PC-9 (cell line): Measurements from ENCODE around the gene OSMR. TPM values are rescaled to one million over a fixed set of nuclear protein-coding genes. Genes with fewer than 3 reads are reported as not detected.

Experiments
- BruUV-seq: library from RNA; stranded (reverse); fragments of 400-500 nt; replicated peaks from 2 replicates; lab custom pipeline; 2021; lab: Mats Ljungman, UMichigan
- CTCF ChIA-PET: fragments of 300-600 bp; sonication (Branson Sonifier 250); formaldehyde crosslinking; loops from one replicate; lab custom pipeline; 2022; ENCODE audit warnings: antibody characterized with exemption; lab: Charles Lee
- POLR2A ChIA-PET: fragments of 300-600 bp; sonication (Branson Sonifier 250); formaldehyde crosslinking; loops from one replicate; lab custom pipeline; 2022; ENCODE audit warnings: antibody characterized with exemption; ENCODE audit not compliant: unreplicated experiment; lab: Charles Lee
- DNase-seq, 2 experiments: peaks; one replicate each; pipeline versions ENCODE4 v3.0.0 to v3.0.0-alpha.2; 2015 to 2022; ENCODE audit warnings: mixed read lengths in 1 of 2
- H2AFZ ChIP-seq: fragments of 200-600 bp; sonication (generic); 2 replicates; pipeline ENCODE4 v1.8.1; 2017; ENCODE audit warnings: antibody characterized with exemption
- H3F3A ChIP-seq: fragments of 200-600 bp; sonication (generic); 2 replicates; pipeline ENCODE4 v1.8.1; 2017; ENCODE audit warnings: antibody characterized with exemption, mild to moderate bottlenecking, low read depth; ENCODE audit not compliant: insufficient read depth
- H3K27ac ChIP-seq: fragments of 200-600 bp; sonication (generic); 2 replicates; pipeline ENCODE4 v1.6.1; 2016; ENCODE audit warnings: mixed run types
- H3K27me3 ChIP-seq: fragments of 200-600 bp; sonication (generic); 2 replicates; pipeline ENCODE4 v1.6.1; 2016; ENCODE audit warnings: low read depth, mixed run types; ENCODE audit not compliant: insufficient read depth
- H3K36me3 ChIP-seq: fragments of 200-600 bp; sonication (generic); 2 replicates; pipeline ENCODE4 v1.6.1; 2016; ENCODE audit warnings: low read depth, mixed run types
- H3K4me1 ChIP-seq: fragments of 200-600 bp; sonication (generic); replicated peaks from 2 replicates; pipeline ENCODE4 v1.6.1; 2016; ENCODE audit warnings: mixed run types; ENCODE audit not compliant: insufficient read depth
- H3K4me2 ChIP-seq: fragments of 200-600 bp; sonication (generic); 2 replicates; pipeline ENCODE4 v1.6.1; 2017; ENCODE audit warnings: mixed run types
- H3K4me3 ChIP-seq: fragments of 200-600 bp; sonication (generic); 2 replicates; pipeline ENCODE4 v1.6.1; 2016; ENCODE audit warnings: mixed run types
- H3K79me2 ChIP-seq: fragments of 200-600 bp; sonication (generic); 2 replicates; pipeline ENCODE4 v1.6.1; 2017; ENCODE audit warnings: low read depth, mixed run types
- H3K9me2 ChIP-seq: fragments of 200-600 bp; sonication (generic); 2 replicates; pipeline ENCODE4 v1.8.1; 2017; ENCODE audit warnings: mild to moderate bottlenecking; ENCODE audit not compliant: insufficient read depth
- H3K9me3 ChIP-seq: fragments of 200-600 bp; sonication (generic); 2 replicates; pipeline ENCODE4 v1.8.1; 2016; ENCODE audit warnings: low read depth; ENCODE audit not compliant: insufficient read depth
- H4K20me1 ChIP-seq: fragments of 200-600 bp; sonication (generic); 2 replicates; pipeline ENCODE4 v1.8.1; 2017; ENCODE audit not compliant: insufficient read depth
- EZH2 ChIP-seq: fragments of 200-600 bp; sonication (generic); IDR thresholded peaks from 2 replicates; pipeline ENCODE4 v1.8.0; 2017; ENCODE audit warnings: antibody characterized with exemption, low read depth
- intact Hi-C: fragments of 100-400 bp; cut with micrococcal nuclease; formaldehyde crosslinking; loops from one replicate; pipeline ENCODE4 v1.10.0; 2022; ENCODE audit not compliant: unreplicated experiment
- total RNA-seq: library from RNA; stranded (reverse); gene quantifications from 2 replicates; pipeline ENCODE4 v1.2.3, GENCODE V29; 2021
- TF ChIP-seq, protein P1 (sequence below): fragments of 200-600 bp; sonication (generic); conservative IDR thresholded peaks from 2 replicates; pipeline ENCODE4 v1.6.1; 2017; ENCODE audit warnings: mixed run types, antibody characterized with exemption, mild to moderate bottlenecking, moderate library complexity

The OSMR gene
- total RNA-seq, 1 experiment from 2014 or later, result 65.4 TPM

DNA sequence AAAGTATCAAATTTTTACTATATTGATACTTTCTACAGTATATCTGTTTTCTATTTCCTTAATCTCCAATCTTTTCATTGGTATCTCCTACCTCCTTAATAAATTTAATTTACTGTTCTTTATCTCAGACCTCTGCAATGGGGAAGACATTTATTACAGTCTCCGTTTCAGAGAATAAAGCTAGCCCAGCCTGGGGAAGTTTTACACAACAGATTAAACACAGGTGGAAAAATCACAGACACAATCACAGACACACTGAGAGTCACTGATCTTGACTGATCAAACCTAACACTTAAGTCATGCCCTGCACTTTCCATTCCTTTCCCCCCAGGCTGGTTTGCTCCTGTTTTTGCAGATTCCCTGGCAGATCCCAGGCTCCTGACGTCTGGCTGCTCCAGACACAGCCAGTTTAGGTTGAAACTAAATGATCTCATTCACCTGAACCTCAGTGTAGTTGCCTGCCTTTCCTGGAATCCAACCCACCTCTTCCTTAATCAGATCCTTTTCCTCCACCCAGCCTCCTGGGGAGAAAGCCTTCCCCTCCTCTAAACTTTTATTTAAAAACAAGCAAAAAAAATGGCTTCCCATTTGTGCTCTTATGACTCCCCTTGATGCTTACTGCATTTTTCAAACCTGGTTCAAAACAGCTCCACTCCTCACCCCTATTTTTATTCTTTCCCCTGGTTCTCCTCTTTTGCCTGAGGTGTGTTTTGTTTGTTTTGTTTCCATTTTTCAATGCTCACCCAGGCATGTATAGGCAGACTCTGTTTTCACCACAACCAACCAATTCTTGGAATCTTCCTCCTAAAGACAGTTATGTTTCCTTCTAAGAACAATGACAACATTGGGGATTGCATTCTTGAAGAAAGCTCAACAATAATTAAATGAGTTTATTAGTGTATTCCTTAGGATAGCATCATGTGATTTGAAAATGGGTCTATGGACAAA, 29.5 kb upstream of the OSMR start:
- no peak overlapping the region for H3K4me2 ChIP-seq
- no peaks in the 10 kb centered on the region for H3K36me3 ChIP-seq
- TF ChIP-seq, protein P1, sequence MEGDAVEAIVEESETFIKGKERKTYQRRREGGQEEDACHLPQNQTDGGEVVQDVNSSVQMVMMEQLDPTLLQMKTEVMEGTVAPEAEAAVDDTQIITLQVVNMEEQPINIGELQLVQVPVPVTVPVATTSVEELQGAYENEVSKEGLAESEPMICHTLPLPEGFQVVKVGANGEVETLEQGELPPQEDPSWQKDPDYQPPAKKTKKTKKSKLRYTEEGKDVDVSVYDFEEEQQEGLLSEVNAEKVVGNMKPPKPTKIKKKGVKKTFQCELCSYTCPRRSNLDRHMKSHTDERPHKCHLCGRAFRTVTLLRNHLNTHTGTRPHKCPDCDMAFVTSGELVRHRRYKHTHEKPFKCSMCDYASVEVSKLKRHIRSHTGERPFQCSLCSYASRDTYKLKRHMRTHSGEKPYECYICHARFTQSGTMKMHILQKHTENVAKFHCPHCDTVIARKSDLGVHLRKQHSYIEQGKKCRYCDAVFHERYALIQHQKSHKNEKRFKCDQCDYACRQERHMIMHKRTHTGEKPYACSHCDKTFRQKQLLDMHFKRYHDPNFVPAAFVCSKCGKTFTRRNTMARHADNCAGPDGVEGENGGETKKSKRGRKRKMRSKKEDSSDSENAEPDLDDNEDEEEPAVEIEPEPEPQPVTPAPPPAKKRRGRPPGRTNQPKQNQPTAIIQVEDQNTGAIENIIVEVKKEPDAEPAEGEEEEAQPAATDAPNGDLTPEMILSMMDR, result no peak
- TF ChIP-seq EZH2, result no peak
- H3K9me2 ChIP-seq, result no peaks in the 10 kb centered on the region
- H3K4me1 ChIP-seq, result no peaks in the 10 kb centered on the region
- CTCF ChIA-PET, result interaction anchor here (1.1 to 2.0 kb wide), 2 partner anchors 35 to 375 kb away, joined by 3 to 5 read pairs; no protein-coding TSS in a partner anchor
- no peaks in the 10 kb centered on the region for H3K79me2 ChIP-seq
- POLR2A ChIA-PET, result interaction anchor here (0.5 kb wide), 1 partner anchor 165 kb away, joined by 3 read pairs; no protein-coding TSS in a partner anchor
- no peak overlapping the region for H3K27ac ChIP-seq
- no peak overlapping the region for H2AFZ ChIP-seq
- intact Hi-C loops, result no loop called here
- no peaks in the 10 kb centered on the region for H3K27me3 ChIP-seq
- peaks cover 6% of the 10 kb centered on the region for H3F3A ChIP-seq
- H4K20me1 ChIP-seq, result no peaks in the 10 kb centered on the region
- no TSS peak for BruUV-seq
- H3K4me3 ChIP-seq, result no peak overlapping the region
- 0 out of 2 replicates have a peak, but pooled peaks cover 3% of the 10 kb centered on the region for H3K9me3 ChIP-seq
- no peak for DNase-seq

DNA sequence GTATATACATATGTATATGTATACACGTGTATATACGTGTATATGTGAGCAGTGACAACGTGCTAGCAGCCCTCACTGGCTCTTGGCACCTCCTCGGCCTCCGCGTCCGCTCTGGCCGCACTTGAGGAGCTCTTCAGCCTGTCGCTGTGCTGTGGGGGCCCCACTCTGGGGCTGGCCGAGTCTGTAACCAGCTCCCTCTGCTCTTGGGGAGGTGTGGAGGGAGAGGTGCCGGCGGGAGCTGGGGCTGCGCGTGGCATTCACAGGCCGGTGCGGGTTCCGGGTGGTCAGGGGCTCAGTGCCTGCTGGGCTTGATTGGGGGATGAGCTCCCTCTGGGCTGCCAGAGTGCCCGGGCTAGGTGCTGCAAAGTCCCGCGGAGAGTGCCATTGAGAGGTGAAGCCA, 24.1 kb upstream of the OSMR start:
- CTCF ChIA-PET, result interaction anchor here (0.7 to 0.9 kb wide), 2 partner anchors 12 to 100 kb away, joined by 5 read pairs; no protein-coding TSS in a partner anchor
- BruUV-seq, result no TSS peak
- intact Hi-C loops, result no loop called here

DNA sequence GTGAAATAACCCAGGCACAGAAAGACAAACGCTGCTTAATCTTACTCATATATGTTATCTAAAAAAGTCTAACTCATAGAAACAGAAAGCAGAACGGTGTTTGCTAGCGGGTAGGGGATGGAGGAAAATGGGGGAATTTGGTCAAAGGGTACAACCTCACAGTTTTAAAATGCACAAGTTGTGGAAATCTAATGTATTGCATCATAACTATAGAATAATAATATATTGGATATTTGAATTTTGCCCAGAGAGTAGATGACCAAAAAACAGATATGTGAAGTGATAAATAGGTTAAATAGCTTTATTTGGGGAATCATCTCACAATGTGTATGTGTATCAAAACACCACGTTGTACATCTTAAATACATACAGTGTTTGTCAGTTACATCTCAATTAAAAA, 22.3 kb upstream of the OSMR start:
- POLR2A ChIA-PET, result no interaction called here
- no peaks in the 10 kb centered on the region for H3K27me3 ChIP-seq
- H3K27ac ChIP-seq, result no peak overlapping the region
- DNase-seq, result no peak
- H3K4me2 ChIP-seq, result no peak overlapping the region
- intact Hi-C loops, result no loop called here
- no peak for TF ChIP-seq EZH2
- TF ChIP-seq, protein P1, result no peak
- no peaks in the 10 kb centered on the region for H3K79me2 ChIP-seq
- no peak overlapping the region for H2AFZ ChIP-seq
- H3K4me1 ChIP-seq, result no peaks in the 10 kb centered on the region
- CTCF ChIA-PET, result no interaction called here
- peaks cover 17% of the 10 kb centered on the region for H3K36me3 ChIP-seq
- BruUV-seq, result no TSS peak
- H3K9me2 ChIP-seq, result no peaks in the 10 kb centered on the region
- peaks cover 16% of the 10 kb centered on the region; the same call in 1 of the 2 replicates for H3K9me3 ChIP-seq
- no peaks in the 10 kb centered on the region for H4K20me1 ChIP-seq
- peaks cover 23% of the 10 kb centered on the region for H3F3A ChIP-seq
- no peak overlapping the region for H3K4me3 ChIP-seq

More for the DNA sequence above, 24.1 kb upstream of the OSMR start:
- Histone ChIP-seq H3K27me3 (no peaks in the 10 kb centered on the region), H3K79me2 (no peaks in the 10 kb centered on the region), H3K9me2 (no peaks in the 10 kb centered on the region), H2AFZ (no peak overlapping the region), H3K4me2 (no peak overlapping the region), H4K20me1 (no peaks in the 10 kb centered on the region), H3F3A (peaks cover 23% of the 10 kb centered on the region), H3K27ac (no peak overlapping the region), H3K9me3 (peaks cover 7% of the 10 kb centered on the region; the same call in 1 of the 2 replicates), H3K4me3 (no peak overlapping the region), H3K36me3 (peaks cover under 1% of the 10 kb centered on the region; the same call in 1 of the 2 replicates), H3K4me1 (no peaks in the 10 kb centered on the region)
- no peak for DNase-seq
- POLR2A ChIA-PET, result interaction anchor here (0.6 kb wide), 1 partner anchor 801 kb away, joined by 4 read pairs; no protein-coding TSS in a partner anchor
- TF ChIP-seq, protein P1, result no peak
- no peak for TF ChIP-seq EZH2
